Kidney epithelial cell (primary cell): ENCODE results near the gene TNFSF15. TPM values are rescaled to one million over a fixed set of nuclear protein-coding genes. Genes with fewer than 3 reads are reported as not detected.

Source experiments
- DNase-seq: peaks from one replicate; pipeline ENCODE4 v3.0.0-alpha.2; 2010; ENCODE audit warnings: low read depth
- H3K27me3 ChIP-seq: 2 replicates; pipeline ENCODE4 v1.6.0; 2011; ENCODE audit warnings: low read length; ENCODE audit not compliant: control insufficient read depth, insufficient read depth
- H3K36me3 ChIP-seq: 2 replicates; pipeline ENCODE4 v1.5.1; 2011; ENCODE audit warnings: low read length; ENCODE audit not compliant: control insufficient read depth, insufficient read depth
- H3K4me3 ChIP-seq: 2 replicates; pipeline ENCODE4 v1.5.1; 2011; ENCODE audit warnings: low read depth, mild to moderate bottlenecking, control low read depth, low read length
- CTCF ChIP-seq: IDR thresholded peaks from 2 replicates; pipeline ENCODE4 v1.5.1; 2011; ENCODE audit warnings: mild to moderate bottlenecking, moderate library complexity, low read length, control low read depth, inconsistent platforms; ENCODE audit not compliant: insufficient read depth, poor library complexity, severe bottlenecking
- total RNA-seq: library from RNA; depleted of rRNA; stranded (reverse); fragments of >200 nt; gene quantifications from 2 replicates; pipeline ENCODE4 v1.2.3, GENCODE V29; 2015

Gene TNFSF15
- total RNA-seq, 1 donor from 2014 or later, result 11.7 TPM

GRCh38 chr9:114837923-114838322 lies 32.1 kb upstream of the TNFSF15 start:
- H3K36me3 ChIP-seq, result no peaks in the 10 kb centered on the region
- no peak overlapping the region for H3K4me3 ChIP-seq
- no peaks in the 10 kb centered on the region for H3K27me3 ChIP-seq
- no peak for DNase-seq
- TF ChIP-seq CTCF, result no peak

- Histone ChIP-seq H3K27me3 (no peaks in the 10 kb centered on the region), H3K4me3 (no peak overlapping the region), H3K36me3 (no peaks in the 10 kb centered on the region)
- TF ChIP-seq CTCF, result no peak
- no peak for DNase-seq
Measured at GRCh38 chr9:114836769-114837168, 30.9 kb upstream of the TNFSF15 start.

GRCh38 chr9:114834386-114834785 lies 28.5 kb upstream of the TNFSF15 start:
- no peak for DNase-seq
- no peak overlapping the region for H3K4me3 ChIP-seq
- H3K27me3 ChIP-seq, result no peaks in the 10 kb centered on the region
- no peak for TF ChIP-seq CTCF
- no peaks in the 10 kb centered on the region for H3K36me3 ChIP-seq

GRCh38 chr9:114830546-114830945 lies 24.7 kb upstream of the TNFSF15 start:
- TF ChIP-seq CTCF, result no peak
- Histone ChIP-seq H3K27me3 (no peaks in the 10 kb centered on the region), H3K36me3 (no peaks in the 10 kb centered on the region), H3K4me3 (no peak overlapping the region)
- no peak for DNase-seq

- DNase-seq, result no peak
- TF ChIP-seq CTCF, result no peak
- no peak overlapping the region for H3K4me3 ChIP-seq
- H3K36me3 ChIP-seq, result no peaks in the 10 kb centered on the region
- no peaks in the 10 kb centered on the region for H3K27me3 ChIP-seq
Measured at GRCh38 chr9:114829574-114830440, 24.0 kb upstream of the TNFSF15 start.

GRCh38 chr9:114828303-114828650 lies 22.4 kb upstream of the TNFSF15 start:
- no peak for DNase-seq
- TF ChIP-seq CTCF, result no peak
- Histone ChIP-seq H3K36me3 (no peaks in the 10 kb centered on the region), H3K27me3 (no peaks in the 10 kb centered on the region), H3K4me3 (no peak overlapping the region)
